ENCODE data around the gene KLHL29.

KLHL29 gene

DNA sequence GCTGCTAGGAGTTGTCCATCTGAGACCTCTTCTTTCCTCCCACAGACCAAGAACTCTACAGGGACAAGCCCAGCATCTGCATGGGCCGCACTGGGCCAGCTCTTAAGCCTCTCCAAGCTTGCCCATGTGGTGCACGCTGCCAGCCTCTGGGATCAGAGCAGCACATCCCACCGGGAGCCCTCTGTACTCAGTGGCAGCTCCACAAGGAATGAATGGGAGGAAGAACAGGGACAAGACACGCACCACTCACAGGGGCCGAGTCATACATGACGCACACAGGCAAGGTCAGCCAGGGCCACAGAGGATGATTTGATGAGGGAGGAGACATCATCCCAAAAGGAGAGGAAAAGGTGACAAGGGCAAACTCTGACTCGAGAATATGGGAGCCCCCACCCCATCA lies 268.3 kb downstream of the KLHL29 start:
- TF ChIP-seq FOXM1 (IDR thresholded peaks at IDR 0.05; ENCODE audit: borderline replicate concordance, low read depth): no peak
- no peak for TF ChIP-seq TCF12 (IDR thresholded peaks at IDR 0.05; ENCODE audit: low read depth)
- no peak for TF ChIP-seq YY1 (IDR thresholded peaks at IDR 0.05; ENCODE audit: low read depth)
- TF ChIP-seq, protein P1, sequence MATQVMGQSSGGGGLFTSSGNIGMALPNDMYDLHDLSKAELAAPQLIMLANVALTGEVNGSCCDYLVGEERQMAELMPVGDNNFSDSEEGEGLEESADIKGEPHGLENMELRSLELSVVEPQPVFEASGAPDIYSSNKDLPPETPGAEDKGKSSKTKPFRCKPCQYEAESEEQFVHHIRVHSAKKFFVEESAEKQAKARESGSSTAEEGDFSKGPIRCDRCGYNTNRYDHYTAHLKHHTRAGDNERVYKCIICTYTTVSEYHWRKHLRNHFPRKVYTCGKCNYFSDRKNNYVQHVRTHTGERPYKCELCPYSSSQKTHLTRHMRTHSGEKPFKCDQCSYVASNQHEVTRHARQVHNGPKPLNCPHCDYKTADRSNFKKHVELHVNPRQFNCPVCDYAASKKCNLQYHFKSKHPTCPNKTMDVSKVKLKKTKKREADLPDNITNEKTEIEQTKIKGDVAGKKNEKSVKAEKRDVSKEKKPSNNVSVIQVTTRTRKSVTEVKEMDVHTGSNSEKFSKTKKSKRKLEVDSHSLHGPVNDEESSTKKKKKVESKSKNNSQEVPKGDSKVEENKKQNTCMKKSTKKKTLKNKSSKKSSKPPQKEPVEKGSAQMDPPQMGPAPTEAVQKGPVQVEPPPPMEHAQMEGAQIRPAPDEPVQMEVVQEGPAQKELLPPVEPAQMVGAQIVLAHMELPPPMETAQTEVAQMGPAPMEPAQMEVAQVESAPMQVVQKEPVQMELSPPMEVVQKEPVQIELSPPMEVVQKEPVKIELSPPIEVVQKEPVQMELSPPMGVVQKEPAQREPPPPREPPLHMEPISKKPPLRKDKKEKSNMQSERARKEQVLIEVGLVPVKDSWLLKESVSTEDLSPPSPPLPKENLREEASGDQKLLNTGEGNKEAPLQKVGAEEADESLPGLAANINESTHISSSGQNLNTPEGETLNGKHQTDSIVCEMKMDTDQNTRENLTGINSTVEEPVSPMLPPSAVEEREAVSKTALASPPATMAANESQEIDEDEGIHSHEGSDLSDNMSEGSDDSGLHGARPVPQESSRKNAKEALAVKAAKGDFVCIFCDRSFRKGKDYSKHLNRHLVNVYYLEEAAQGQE (IDR thresholded peaks at IDR 0.05; ENCODE audit: low read depth): no peak
- TF ChIP-seq, protein P2, sequence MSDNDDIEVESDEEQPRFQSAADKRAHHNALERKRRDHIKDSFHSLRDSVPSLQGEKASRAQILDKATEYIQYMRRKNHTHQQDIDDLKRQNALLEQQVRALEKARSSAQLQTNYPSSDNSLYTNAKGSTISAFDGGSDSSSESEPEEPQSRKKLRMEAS (IDR thresholded peaks at IDR 0.05): no peak
- TF ChIP-seq NFIC (IDR thresholded peaks at IDR 0.05): no peak
- no peak for TF ChIP-seq CREB1 (IDR thresholded peaks at IDR 0.05; ENCODE audit: low read depth)
- no peak for TF ChIP-seq EGR1 (IDR thresholded peaks at IDR 0.05)
- TF ChIP-seq ZBTB7A (IDR thresholded peaks at IDR 0.05; ENCODE audit: low read depth): no peak
- TF ChIP-seq TAF1 (IDR thresholded peaks at IDR 0.05; ENCODE audit: low read depth): no peak
- TF ChIP-seq, protein P3, sequence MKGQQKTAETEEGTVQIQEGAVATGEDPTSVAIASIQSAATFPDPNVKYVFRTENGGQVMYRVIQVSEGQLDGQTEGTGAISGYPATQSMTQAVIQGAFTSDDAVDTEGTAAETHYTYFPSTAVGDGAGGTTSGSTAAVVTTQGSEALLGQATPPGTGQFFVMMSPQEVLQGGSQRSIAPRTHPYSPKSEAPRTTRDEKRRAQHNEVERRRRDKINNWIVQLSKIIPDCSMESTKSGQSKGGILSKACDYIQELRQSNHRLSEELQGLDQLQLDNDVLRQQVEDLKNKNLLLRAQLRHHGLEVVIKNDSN (IDR thresholded peaks at IDR 0.05): no peak
- TF ChIP-seq EP300 (IDR thresholded peaks at IDR 0.05; ENCODE audit: borderline replicate concordance): no peak
- no peak for TF ChIP-seq RAD21 (IDR thresholded peaks at IDR 0.05; ENCODE audit: low read depth)
- TF ChIP-seq CEBPB (IDR thresholded peaks at IDR 0.05): no peak
- TF ChIP-seq TEAD4 (IDR thresholded peaks at IDR 0.05): no peak

DNA sequence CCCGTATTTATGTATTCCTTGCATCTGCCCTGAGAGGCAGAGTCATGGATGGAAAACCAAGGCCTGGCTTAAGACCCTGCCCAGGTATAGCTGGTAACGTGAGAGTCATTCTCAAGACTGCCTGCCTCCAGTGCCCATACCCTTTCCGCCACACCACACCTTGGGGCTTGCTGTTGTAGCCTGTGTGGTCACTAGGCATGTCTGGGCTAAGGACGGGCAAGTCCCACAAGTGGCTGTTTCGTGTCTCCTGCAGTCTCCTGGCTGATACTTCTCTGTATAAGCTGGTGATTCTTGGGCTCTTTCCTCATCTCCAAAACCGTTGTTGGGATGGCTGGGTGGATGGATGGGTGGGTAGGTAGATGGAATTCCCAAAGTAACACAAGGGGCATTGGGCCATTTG lies 269.8 kb downstream of the KLHL29 start:
- TF ChIP-seq, protein P2 (IDR thresholded peaks at IDR 0.05): no peak
- TF ChIP-seq, protein P3 (IDR thresholded peaks at IDR 0.05): no peak
- TF ChIP-seq YY1 (IDR thresholded peaks at IDR 0.05; ENCODE audit: low read depth) (no peak), EGR1 (IDR thresholded peaks at IDR 0.05) (no peak), TEAD4 (IDR thresholded peaks at IDR 0.05) (no peak), RAD21 (IDR thresholded peaks at IDR 0.05; ENCODE audit: low read depth) (no peak), TCF12 (IDR thresholded peaks at IDR 0.05; ENCODE audit: low read depth) (no peak), ZBTB7A (IDR thresholded peaks at IDR 0.05; ENCODE audit: low read depth) (no peak)

DNA sequence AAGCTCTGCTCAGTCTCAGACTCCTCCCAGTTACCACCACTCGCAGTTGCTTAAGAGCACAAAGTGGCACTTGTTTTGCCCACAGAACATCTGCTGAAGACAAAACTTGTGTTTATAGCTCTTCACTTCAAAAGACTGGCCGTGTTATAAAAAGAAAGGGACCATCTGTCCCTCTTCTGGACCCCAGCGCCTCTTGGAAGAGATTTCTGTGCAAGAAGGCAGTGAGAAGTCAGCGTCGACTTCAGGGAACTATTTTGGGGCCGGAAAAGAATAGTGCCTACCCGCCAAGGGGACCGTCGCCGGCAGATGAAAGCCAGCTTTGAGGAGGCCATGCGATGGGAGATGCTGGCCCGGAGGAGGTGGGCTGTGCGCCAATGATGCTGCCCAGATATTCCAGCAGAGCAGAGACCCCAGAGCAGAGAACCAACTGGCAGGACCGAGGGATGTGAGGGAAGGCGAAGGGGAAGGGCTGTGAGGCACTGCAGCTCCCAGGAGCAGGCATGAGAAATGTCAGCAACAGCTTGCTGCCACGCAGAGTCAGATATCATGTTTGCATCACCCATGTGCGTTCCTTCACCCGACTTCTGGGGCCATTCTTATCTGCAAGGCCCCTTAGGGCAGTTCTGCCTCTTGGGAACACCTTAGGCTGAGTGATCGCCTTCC lies 271.1 kb downstream of the KLHL29 start:
- TF ChIP-seq, protein P1 (IDR thresholded peaks at IDR 0.05; ENCODE audit: low read depth): no peak
- TF ChIP-seq NFIC (IDR thresholded peaks at IDR 0.05) (no peak), EGR1 (IDR thresholded peaks at IDR 0.05) (no peak), RAD21 (IDR thresholded peaks at IDR 0.05; ENCODE audit: low read depth) (no peak), TCF12 (IDR thresholded peaks at IDR 0.05; ENCODE audit: low read depth) (no peak)
- TF ChIP-seq, protein P3 (IDR thresholded peaks at IDR 0.05): no peak

DNA sequence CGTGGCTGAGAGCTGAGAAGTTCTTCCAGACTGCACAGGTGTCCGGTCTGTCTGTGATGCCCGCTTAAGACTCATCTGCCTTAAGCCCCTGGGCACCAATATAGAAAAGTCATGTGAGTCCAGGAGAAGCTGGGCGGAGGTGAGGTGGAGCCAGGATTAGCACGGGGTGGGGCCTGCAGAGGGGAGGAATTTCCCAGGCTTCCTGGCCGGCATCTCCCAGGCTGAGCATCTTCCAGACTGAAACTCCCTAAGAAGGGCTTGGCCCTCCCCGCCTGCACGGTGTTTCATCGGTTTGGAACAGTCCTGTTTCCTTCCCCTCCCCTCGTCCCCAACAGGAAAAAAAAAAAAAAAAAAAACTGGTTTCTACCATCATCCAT lies 271.6 kb downstream of the KLHL29 start:
- TF ChIP-seq, protein P2 (IDR thresholded peaks at IDR 0.05): no peak
- TF ChIP-seq, protein P3 (IDR thresholded peaks at IDR 0.05): no peak
- TF ChIP-seq YY1 (IDR thresholded peaks at IDR 0.05; ENCODE audit: low read depth) (no peak), EP300 (IDR thresholded peaks at IDR 0.05; ENCODE audit: borderline replicate concordance) (no peak), NFIC (IDR thresholded peaks at IDR 0.05) (no peak), ZBTB7A (IDR thresholded peaks at IDR 0.05; ENCODE audit: low read depth) (no peak), RAD21 (IDR thresholded peaks at IDR 0.05; ENCODE audit: low read depth) (no peak), TEAD4 (IDR thresholded peaks at IDR 0.05) (no peak), FOXM1 (IDR thresholded peaks at IDR 0.05; ENCODE audit: borderline replicate concordance, low read depth) (no peak), CREB1 (IDR thresholded peaks at IDR 0.05; ENCODE audit: low read depth) (no peak), TCF12 (IDR thresholded peaks at IDR 0.05; ENCODE audit: low read depth) (no peak), EGR1 (IDR thresholded peaks at IDR 0.05) (no peak)
- TF ChIP-seq, protein P1 (IDR thresholded peaks at IDR 0.05; ENCODE audit: low read depth): no peak

Data from Ishikawa (cell line).